GM23248 (cell line): ENCODE results near the gene CNOT6.

Experiments
- EZH2 ChIP-seq: fragments of 200-600 bp; sonication (generic); IDR thresholded peaks from 2 replicates; pipeline ENCODE4 v1.6.1; 2018; ENCODE audit warnings: antibody characterized with exemption, mild to moderate bottlenecking; ENCODE audit not compliant: insufficient read depth, poor library complexity, severe bottlenecking
- EZH2phosphoT487 ChIP-seq: fragments of 200-600 bp; sonication (generic); IDR thresholded peaks from 2 replicates; pipeline ENCODE4 v1.6.1; 2018; ENCODE audit warnings: antibody characterized with exemption, moderate library complexity, mild to moderate bottlenecking, low read depth; ENCODE audit not compliant: insufficient read depth

DNA sequence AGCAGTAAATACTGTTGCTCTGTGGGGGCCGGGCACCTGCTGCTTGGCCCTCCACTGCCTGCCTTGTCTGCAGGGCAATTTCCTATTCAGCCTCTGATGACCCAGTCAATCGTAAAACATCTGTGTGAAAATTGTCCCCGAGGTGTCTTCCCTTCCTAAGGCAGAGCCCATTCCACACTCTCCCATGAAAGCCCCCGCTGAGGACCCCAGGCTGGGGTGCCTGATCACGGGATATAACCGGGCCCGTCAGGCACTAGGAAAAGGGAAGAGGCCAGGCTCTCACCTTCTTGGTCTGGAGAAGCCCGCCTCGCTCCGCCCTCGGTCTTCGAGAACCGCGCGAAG, 124.3 kb downstream of the CNOT6 start:
- TF ChIP-seq EZH2 (no peak), EZH2phosphoT487 (no peak)
